Measurements from ENCODE around the gene SFTPA1.
"Not testable (repeated sequence)": the region's sequence is repeated elsewhere in the genome, so short reads cannot be mapped to it uniquely, and the experiment has no call there.

Gene SFTPA1

DNA sequence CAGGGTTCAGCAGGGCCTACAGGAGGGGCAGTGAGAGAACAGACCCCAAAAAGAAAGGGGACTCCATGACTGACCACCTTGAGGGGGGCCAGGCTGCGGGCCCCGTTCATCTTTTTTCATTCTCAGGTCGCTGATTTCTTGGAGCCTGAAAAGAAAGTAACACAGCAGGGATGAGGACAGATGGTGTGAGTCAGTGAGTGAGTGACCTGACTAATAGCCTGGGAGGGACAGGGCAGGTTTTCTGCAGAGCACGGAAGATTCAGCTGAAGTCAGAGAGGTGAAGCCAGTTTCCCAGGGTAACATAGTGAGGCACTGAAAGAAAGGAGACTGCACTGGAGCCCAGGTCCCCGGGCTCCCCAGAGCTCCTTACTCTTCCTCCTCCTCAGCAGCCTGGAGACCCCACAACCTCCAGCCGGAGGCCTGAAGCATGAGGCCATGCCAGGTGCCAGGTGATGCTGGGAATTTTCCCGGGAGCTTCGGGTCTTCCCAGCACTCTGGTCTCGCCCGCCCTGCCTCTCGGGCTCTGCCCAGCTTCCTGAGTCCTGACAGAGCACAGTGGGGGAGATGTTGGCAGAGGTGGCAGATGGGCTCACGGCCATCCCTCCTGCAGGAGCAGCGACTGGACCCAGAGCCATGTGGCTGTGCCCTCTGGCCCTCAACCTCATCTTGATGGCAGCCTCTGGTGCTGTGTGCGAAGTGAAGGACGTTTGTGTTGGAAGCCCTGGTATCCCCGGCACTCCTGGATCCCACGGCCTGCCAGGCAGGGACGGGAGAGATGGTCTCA, 646 bp downstream of the SFTPA1 start:
- not testable (repeated sequence) for DNase-seq (ENCODE audit: low read depth in 2 of 2)

GRCh38 chr10:79615577-79615976, 4.8 kb downstream of the SFTPA1 start:
- no peak for DNase-seq (ENCODE audit: low read depth in 2 of 2)

DNA sequence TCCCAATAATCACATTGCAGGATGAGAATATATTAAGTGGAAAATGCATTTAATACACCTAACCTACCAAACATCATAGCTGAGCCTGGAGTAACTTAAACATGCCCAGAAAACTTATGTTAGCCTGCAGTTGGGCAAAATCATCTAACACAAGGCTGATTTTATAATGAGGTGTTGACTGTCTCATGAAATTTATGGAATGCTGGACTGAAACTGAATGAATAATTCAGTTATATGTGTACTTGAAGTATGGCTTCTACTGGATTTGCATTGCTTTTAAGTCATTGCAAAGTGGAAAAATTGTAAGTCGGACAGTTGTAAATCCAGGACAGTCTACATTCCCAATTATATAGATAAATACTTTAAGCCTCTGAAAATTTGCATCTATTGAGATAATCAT, 5.4 kb downstream of the SFTPA1 start:
- no peak for DNase-seq (ENCODE audit: low read depth in 2 of 2)

- not testable (repeated sequence) for DNase-seq (ENCODE audit: low read depth in 2 of 2)
Observed at GRCh38 chr10:79623663-79624062, 12.9 kb downstream of the SFTPA1 start.

GRCh38 chr10:79627075-79627474, 16.3 kb downstream of the SFTPA1 start:
- no peak for DNase-seq (ENCODE audit: low read depth in 2 of 2)

GRCh38 chr10:79628083-79628482, 17.3 kb downstream of the SFTPA1 start:
- no peak for DNase-seq (ENCODE audit: low read depth in 2 of 2)

GRCh38 chr10:79628988-79629954, 18.5 kb downstream of the SFTPA1 start:
- DNase-seq (ENCODE audit: low read depth in 2 of 2): no peak

GRCh38 chr10:79629955-79630327, 19.2 kb downstream of the SFTPA1 start:
- no peak for DNase-seq (ENCODE audit: low read depth in 2 of 2)

- DNase-seq (ENCODE audit: low read depth in 2 of 2): not testable (repeated sequence)
Observed at GRCh38 chr10:79636654-79637199, 26.0 kb downstream of the SFTPA1 start.

- DNase-seq (ENCODE audit: low read depth in 2 of 2): no peak
Observed at GRCh38 chr10:79638318-79638717, 27.6 kb downstream of the SFTPA1 start.

DNA sequence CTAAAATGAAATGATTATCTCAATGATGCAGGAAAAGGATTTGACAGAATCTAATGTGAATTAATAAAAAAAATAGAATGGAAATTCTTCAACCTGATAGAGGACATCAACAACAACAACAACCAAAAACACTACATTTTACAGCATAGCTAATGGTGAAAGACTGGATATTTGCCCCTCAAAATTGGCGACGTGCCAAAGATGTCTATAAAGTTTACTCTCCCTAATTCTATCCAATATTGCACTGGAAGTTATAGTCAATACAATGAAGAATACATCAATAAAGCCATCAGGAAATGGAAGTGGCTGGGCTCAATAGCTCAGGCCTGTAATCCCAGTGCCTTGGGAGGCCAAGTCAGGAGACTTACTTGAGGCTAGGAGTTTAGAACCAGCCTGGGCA, 42.0 kb downstream of the SFTPA1 start:
- DNase-seq (ENCODE audit: low read depth in 2 of 2): not testable (repeated sequence)

DNA sequence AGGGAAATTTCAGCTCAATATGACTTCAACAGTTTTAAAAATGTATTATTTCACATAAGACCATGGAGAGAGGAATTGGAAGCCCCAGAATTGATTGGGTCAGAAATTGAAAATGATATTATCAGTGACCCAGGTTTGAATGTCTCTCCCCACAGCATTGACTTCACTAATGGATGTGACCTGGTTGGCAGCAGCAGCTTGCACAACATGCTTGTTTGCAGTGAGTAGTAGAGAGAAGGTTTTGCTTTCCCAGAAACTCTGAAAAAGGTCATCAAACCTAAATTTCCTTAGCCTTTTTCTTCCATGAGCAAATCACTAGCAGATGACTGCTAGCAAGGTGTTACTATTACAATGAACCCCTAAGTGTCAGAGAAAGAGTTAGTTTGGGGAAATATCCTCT, 52.5 kb downstream of the SFTPA1 start:
- not testable (repeated sequence) for DNase-seq (ENCODE audit: low read depth in 2 of 2)

DNA sequence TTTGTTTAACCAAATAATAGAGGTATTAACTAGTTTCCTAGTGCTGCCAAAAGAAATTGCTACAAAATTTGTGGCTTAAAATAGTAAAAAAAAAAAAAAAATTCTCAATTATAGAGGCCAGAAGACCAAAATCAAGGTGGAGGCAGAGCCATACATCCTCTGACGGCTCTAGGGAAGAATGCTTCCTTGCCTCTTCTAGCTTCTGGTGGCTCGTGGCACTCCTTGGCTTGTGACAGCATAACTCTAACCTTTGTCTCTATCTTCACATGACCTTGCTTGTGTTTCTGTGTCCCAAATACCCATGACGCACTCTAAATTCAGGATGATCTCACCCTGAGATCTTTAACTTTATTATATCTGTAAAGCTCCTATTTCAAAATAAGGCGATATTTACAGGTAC, 53.9 kb downstream of the SFTPA1 start:
- DNase-seq (ENCODE audit: low read depth in 2 of 2): not testable (repeated sequence)
